HepG2 (cell line): ENCODE measurements around the gene MFSD2A. TPM values are rescaled to one million over a fixed set of nuclear protein-coding genes. Genes with fewer than 3 reads are reported as not detected.

Experiments
- AGO2 ChIP-seq: fragments of 200-400 bp; formaldehyde crosslinking; optimal IDR thresholded peaks from 2 replicates; pipeline ENCODE3; 2017; ENCODE audit warnings: mild to moderate bottlenecking, low read depth, low read length, moderate library complexity
- EED ChIP-seq: sonication (generic); formaldehyde crosslinking; IDR thresholded peaks from 2 replicates; pipeline ENCODE4 v1.5.0; 2020; ENCODE audit warnings: mild to moderate bottlenecking, missing genetic modification reagents
- ELF3 ChIP-seq: IDR thresholded peaks from 2 replicates; pipeline ENCODE4 v1.6.1; 2016; ENCODE audit warnings: missing genetic modification reagents, missing compliant biosample characterization
- EP300 ChIP-seq, 3 experiments: sonication (generic) in 1 of 3; formaldehyde crosslinking in 1 of 3; IDR thresholded peaks; 2 replicates each; pipeline versions ENCODE4 v1.5.1 to v1.6.1; 2011 to 2020; ENCODE audit warnings: low read depth in 2 of 3, low read length in 2 of 3, borderline replicate concordance in 1 of 3, improper control_type of control experiment in 1 of 3, mild to moderate bottlenecking in 1 of 3, missing genetic modification reagents in 1 of 3, moderate library complexity in 1 of 3
- ETV6 ChIP-seq: sonication (generic); formaldehyde crosslinking; conservative IDR thresholded peaks from 2 replicates; pipeline ENCODE4 v1.4.0; 2020; ENCODE audit warnings: missing genetic modification reagents
- FOXP4 ChIP-seq: sonication (generic); formaldehyde crosslinking; IDR thresholded peaks from 2 replicates; pipeline ENCODE4 v1.4.0; 2020; ENCODE audit warnings: missing genetic modification reagents
- HDAC2 ChIP-seq: sonication (generic); formaldehyde crosslinking; IDR thresholded peaks from 2 replicates; pipeline ENCODE4 v1.4.0; 2020; ENCODE audit warnings: missing genetic modification reagents
- JUND ChIP-seq: sonication (generic); formaldehyde crosslinking; IDR thresholded peaks from 2 replicates; pipeline ENCODE4 v1.8.0; 2022; ENCODE audit warnings: mild to moderate bottlenecking, missing genetic modification reagents
- MYC ChIP-seq: sonication (generic); formaldehyde crosslinking; IDR thresholded peaks from 2 replicates; pipeline ENCODE4 v1.9.0; 2021; ENCODE audit warnings: missing genetic modification reagents, borderline replicate concordance
- NCOA2 ChIP-seq: sonication (generic); formaldehyde crosslinking; IDR thresholded peaks from 2 replicates; pipeline ENCODE4 v1.8.0; 2022; ENCODE audit warnings: inconsistent platforms
- RBAK ChIP-seq: sonication (generic); formaldehyde crosslinking; IDR thresholded peaks from 2 replicates; pipeline ENCODE4 v1.5.1; 2020; ENCODE audit warnings: mild to moderate bottlenecking, missing genetic modification reagents
- STAT5B ChIP-seq: sonication (generic); formaldehyde crosslinking; IDR thresholded peaks from 2 replicates; pipeline ENCODE4 v1.4.0; 2020; ENCODE audit warnings: missing genetic modification reagents
- XRCC5 ChIP-seq: fragments of 200-400 bp; formaldehyde crosslinking; optimal IDR thresholded peaks from 2 replicates; pipeline ENCODE3; 2017; ENCODE audit warnings: mild to moderate bottlenecking, low read length
- ZBTB7B ChIP-seq: sonication (generic); formaldehyde crosslinking; IDR thresholded peaks from 2 replicates; pipeline ENCODE4 v1.4.0; 2020; ENCODE audit warnings: missing genetic modification reagents
- ZFP1 ChIP-seq: IDR thresholded peaks from 2 replicates; pipeline ENCODE4 v1.6.1; 2016
- ZGPAT ChIP-seq: IDR thresholded peaks from 2 replicates; pipeline ENCODE4 v1.6.1; 2016; ENCODE audit warnings: mild to moderate bottlenecking
- ZNF224 ChIP-seq: sonication (generic); formaldehyde crosslinking; IDR thresholded peaks from 2 replicates; pipeline ENCODE4 v1.5.0; 2020; ENCODE audit warnings: mild to moderate bottlenecking, missing genetic modification reagents
- ZNF724P ChIP-seq: sonication (generic); formaldehyde crosslinking; IDR thresholded peaks from 2 replicates; pipeline ENCODE4 v1.8.0; 2022; ENCODE audit warnings: missing genetic modification reagents, borderline replicate concordance
- polyA plus RNA-seq, 8 experiments: library from polyadenylated mRNA; depleted of rRNA in 3 of 8; stranded (reverse) in 7 of 8; unstranded in 1 of 8; fragments of >200 nt; fragmentation: Illumina TruSeq in 4 of 8; extraction: Trizol in 4 of 8; gene quantifications; 2 replicates each; pipeline versions ENCODE4 v1.2.1 to v1.2.3, GENCODE V29; 2011 to 2016; ENCODE audit warnings: low read depth in 4 of 8, missing spikeins in 1 of 8, mixed read lengths in 1 of 8; ENCODE audit not compliant: insufficient read depth in 1 of 8
- total RNA-seq, 5 experiments: library from RNA; depleted of rRNA; stranded (reverse); fragments of >200 nt; fragmentation: Illumina TruSeq; extraction: Trizol; gene quantifications; 2 replicates each; pipeline ENCODE4 v1.2.3, GENCODE V29; 2016; ENCODE audit warnings: low read depth in 1 of 5
- TF ChIP-seq, protein P1 (sequence below): sonication (generic); formaldehyde crosslinking; IDR thresholded peaks from 2 replicates; pipeline ENCODE4 v1.5.1; 2020; ENCODE audit warnings: missing genetic modification reagents, mild to moderate bottlenecking, borderline replicate concordance
- TF ChIP-seq, protein P2 (sequence below): sonication (generic); formaldehyde crosslinking; IDR thresholded peaks from 2 replicates; pipeline ENCODE4 v1.4.0; 2020; ENCODE audit warnings: missing genetic modification reagents, borderline replicate concordance
- TF ChIP-seq, protein P3 (sequence below): sonication (generic); formaldehyde crosslinking; IDR thresholded peaks from 2 replicates; pipeline ENCODE4 v1.8.1; 2023; ENCODE audit warnings: mild to moderate bottlenecking, moderate library complexity, missing genetic modification reagents

The MFSD2A gene
- total and polyA plus RNA-seq, 2 of the 13 experiments (the other 11 are each of a cell fraction or from before 2014, with no cell fraction given), result 0.08 TPM; not detected in 1

- TF ChIP-seq STAT5B (CRISPR knock-in tag), result no peak
- TF ChIP-seq RBAK (CRISPR knock-in tag), result no peak
- TF ChIP-seq NCOA2 (CRISPR knock-in tag), result peak; percentile 34; the same call in 1 of the 2 replicates
- peak; percentile 60 to 73; a peak in 3 of 4 replicates for TF ChIP-seq EP300 (IDR thresholded peaks at IDR 0.05; ENCODE audit: low read depth in 2 of 2, low read length in 2 of 2)
- peak; percentile 36; the same call in 1 of the 2 replicates for TF ChIP-seq EP300 (CRISPR knock-in tag; IDR thresholded peaks at IDR 0.05; ENCODE audit: borderline replicate concordance)
- 0 out of 2 replicates have a peak, but pooled peaks have one; percentile 33 for TF ChIP-seq ZBTB7B (CRISPR knock-in tag)
- peak; percentile 70 for TF ChIP-seq ELF3 (CRISPR knock-in tag)
- TF ChIP-seq EED (CRISPR knock-in tag), result no peak
- TF ChIP-seq AGO2, result no peak
- no peak for TF ChIP-seq ZFP1 (CRISPR knock-in tag)
- TF ChIP-seq MYC (CRISPR knock-in tag), result peak; percentile 52; the same call in 1 of the 2 replicates
- TF ChIP-seq, protein P1, sequence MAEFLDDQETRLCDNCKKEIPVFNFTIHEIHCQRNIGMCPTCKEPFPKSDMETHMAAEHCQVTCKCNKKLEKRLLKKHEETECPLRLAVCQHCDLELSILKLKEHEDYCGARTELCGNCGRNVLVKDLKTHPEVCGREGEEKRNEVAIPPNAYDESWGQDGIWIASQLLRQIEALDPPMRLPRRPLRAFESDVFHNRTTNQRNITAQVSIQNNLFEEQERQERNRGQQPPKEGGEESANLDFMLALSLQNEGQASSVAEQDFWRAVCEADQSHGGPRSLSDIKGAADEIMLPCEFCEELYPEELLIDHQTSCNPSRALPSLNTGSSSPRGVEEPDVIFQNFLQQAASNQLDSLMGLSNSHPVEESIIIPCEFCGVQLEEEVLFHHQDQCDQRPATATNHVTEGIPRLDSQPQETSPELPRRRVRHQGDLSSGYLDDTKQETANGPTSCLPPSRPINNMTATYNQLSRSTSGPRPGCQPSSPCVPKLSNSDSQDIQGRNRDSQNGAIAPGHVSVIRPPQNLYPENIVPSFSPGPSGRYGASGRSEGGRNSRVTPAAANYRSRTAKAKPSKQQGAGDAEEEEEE, result no peak
- peak; percentile 42 for TF ChIP-seq XRCC5
- TF ChIP-seq ZNF724P (CRISPR knock-in tag), result no peak
- TF ChIP-seq HDAC2 (CRISPR knock-in tag), result peak; percentile 69; the same call in 1 of the 2 replicates
- TF ChIP-seq ZNF224 (CRISPR knock-in tag), result no peak
- TF ChIP-seq, protein P2, sequence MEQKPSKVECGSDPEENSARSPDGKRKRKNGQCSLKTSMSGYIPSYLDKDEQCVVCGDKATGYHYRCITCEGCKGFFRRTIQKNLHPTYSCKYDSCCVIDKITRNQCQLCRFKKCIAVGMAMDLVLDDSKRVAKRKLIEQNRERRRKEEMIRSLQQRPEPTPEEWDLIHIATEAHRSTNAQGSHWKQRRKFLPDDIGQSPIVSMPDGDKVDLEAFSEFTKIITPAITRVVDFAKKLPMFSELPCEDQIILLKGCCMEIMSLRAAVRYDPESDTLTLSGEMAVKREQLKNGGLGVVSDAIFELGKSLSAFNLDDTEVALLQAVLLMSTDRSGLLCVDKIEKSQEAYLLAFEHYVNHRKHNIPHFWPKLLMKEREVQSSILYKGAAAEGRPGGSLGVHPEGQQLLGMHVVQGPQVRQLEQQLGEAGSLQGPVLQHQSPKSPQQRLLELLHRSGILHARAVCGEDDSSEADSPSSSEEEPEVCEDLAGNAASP, result 0 out of 2 replicates have a peak, but pooled peaks have one; percentile 17
- no peak for TF ChIP-seq ETV6 (CRISPR knock-in tag)
- TF ChIP-seq FOXP4 (CRISPR knock-in tag), result no peak
- TF ChIP-seq JUND, result peak; percentile 15; the same call in 1 of the 2 replicates
- TF ChIP-seq ZGPAT, result peak; percentile 58; the same call in 1 of the 2 replicates
- TF ChIP-seq, protein P3, sequence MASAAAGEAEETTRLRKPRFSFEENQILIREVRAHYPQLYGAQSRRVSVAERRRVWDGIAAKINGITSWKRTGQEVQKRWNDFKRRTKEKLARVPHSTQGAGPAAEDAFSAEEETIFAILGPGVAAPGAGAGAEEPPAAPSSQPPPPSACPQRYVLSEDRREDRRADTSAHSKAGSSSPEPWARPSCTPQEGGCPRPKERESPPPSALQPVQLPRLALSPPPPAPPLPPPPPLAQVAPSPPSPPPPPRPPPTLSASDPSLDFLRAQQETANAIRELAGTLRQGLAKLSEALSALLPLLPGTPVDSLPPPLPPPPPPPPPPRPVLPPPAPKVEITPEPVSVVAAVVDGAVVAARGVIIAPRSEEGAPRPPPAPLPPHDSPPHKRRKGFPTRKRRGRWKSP (CRISPR knock-in tag), result no peak
Observed at GRCh38 chr1:39933956-39934941, 20.7 kb upstream of the MFSD2A start (continued).
